Stimulated activated naive CD8-positive, alpha-beta T cell treated with anti-CD3 and anti-CD28 coated beads, Interleukin-15, amount 100 ng/mL, for 72 hours (primary cell): Measurements from ENCODE around the gene LTBP2.

ENCODE experiments used
- ATAC-seq: fragments of 150-1000 bp; cut with Tn5 transposase; 2 replicates; pipeline ENCODE4 v1.10.0; 2021; ENCODE audit warnings: mild to moderate bottlenecking, moderate library complexity
- DNase-seq, 2 donors: peaks; one replicate each; pipeline ENCODE4 v3.0.0; 2021 to 2022
- H3K27ac Mint-ChIP-seq, 2 donors: one replicate each; pipeline ENCODE4 v1.8.0; 2022; ENCODE audit warnings: mild to moderate bottlenecking in 2 of 2, mixed read lengths in 2 of 2, moderate library complexity in 2 of 2
- H3K27me3 Mint-ChIP-seq: one replicate; pipeline ENCODE4 v1.8.0; 2022; ENCODE audit warnings: mixed read lengths
- H3K4me1 Mint-ChIP-seq: one replicate; pipeline ENCODE4 v1.8.0; 2022; ENCODE audit warnings: mild to moderate bottlenecking, mixed read lengths
- H3K4me3 Mint-ChIP-seq, 2 donors: one replicate each; pipeline ENCODE4 v1.8.0; 2022; ENCODE audit warnings: mild to moderate bottlenecking in 2 of 2, mixed read lengths in 2 of 2, moderate library complexity in 1 of 2
- H3K9me3 Mint-ChIP-seq, 2 donors: one replicate each; pipeline ENCODE4 v1.8.0; 2022; ENCODE audit warnings: mixed read lengths in 2 of 2

The LTBP2 gene

GRCh38 chr14:74478996-74479635 lies 132.9 kb downstream of the LTBP2 start:
- DNase-seq: no peak
- H3K4me3 Mint-ChIP-seq: no peak overlapping the region
- no peak overlapping the region for H3K27ac Mint-ChIP-seq
- no peaks in the 10 kb centered on the region for H3K4me1 Mint-ChIP-seq
- no peak for ATAC-seq
- no peaks in the 10 kb centered on the region for H3K9me3 Mint-ChIP-seq
- H3K27me3 Mint-ChIP-seq: no peaks in the 10 kb centered on the region

GRCh38 chr14:74476607-74477006 lies 135.4 kb downstream of the LTBP2 start:
- no peaks in the 10 kb centered on the region for H3K4me1 Mint-ChIP-seq
- H3K27me3 Mint-ChIP-seq: no peaks in the 10 kb centered on the region
- no peak for DNase-seq
- no peaks in the 10 kb centered on the region for H3K9me3 Mint-ChIP-seq
- no peak for ATAC-seq
- no peak overlapping the region for H3K27ac Mint-ChIP-seq
- no peak overlapping the region for H3K4me3 Mint-ChIP-seq

GRCh38 chr14:74476107-74476506 lies 135.9 kb downstream of the LTBP2 start:
- Mint-ChIP-seq H3K27me3 (no peaks in the 10 kb centered on the region), H3K4me3 (no peak overlapping the region), H3K27ac (peak overlapping the region in 1 of 2 donors; percentile 5), H3K4me1 (no peaks in the 10 kb centered on the region), H3K9me3 (no peaks in the 10 kb centered on the region)
- DNase-seq (no peak), ATAC-seq (no peak)

GRCh38 chr14:74475678-74476077 lies 136.4 kb downstream of the LTBP2 start:
- no peaks in the 10 kb centered on the region for H3K4me1 Mint-ChIP-seq
- ATAC-seq (no peak), DNase-seq (no peak)
- H3K9me3 Mint-ChIP-seq: no peaks in the 10 kb centered on the region
- H3K27ac Mint-ChIP-seq: no peak overlapping the region
- no peak overlapping the region for H3K4me3 Mint-ChIP-seq
- no peaks in the 10 kb centered on the region for H3K27me3 Mint-ChIP-seq

- ATAC-seq (no peak), DNase-seq (no peak)
- H3K27me3 Mint-ChIP-seq: no peaks in the 10 kb centered on the region
- H3K9me3 Mint-ChIP-seq: no peaks in the 10 kb centered on the region
- H3K4me3 Mint-ChIP-seq: no peak overlapping the region
- H3K4me1 Mint-ChIP-seq: no peaks in the 10 kb centered on the region
- no peak overlapping the region for H3K27ac Mint-ChIP-seq
These were observed 137.7 kb downstream of the LTBP2 start for GRCh38 chr14:74474376-74474775.

GRCh38 chr14:74472601-74473000 lies 139.4 kb downstream of the LTBP2 start:
- DNase-seq (no peak), ATAC-seq (no peak)
- no peaks in the 10 kb centered on the region for H3K9me3 Mint-ChIP-seq
- H3K27ac Mint-ChIP-seq: no peak overlapping the region
- no peaks in the 10 kb centered on the region for H3K4me1 Mint-ChIP-seq
- H3K4me3 Mint-ChIP-seq: no peak overlapping the region
- no peaks in the 10 kb centered on the region for H3K27me3 Mint-ChIP-seq

- H3K4me3 Mint-ChIP-seq: no peak overlapping the region
- DNase-seq (no peak), ATAC-seq (no peak)
- no peak overlapping the region for H3K27ac Mint-ChIP-seq
- H3K27me3 Mint-ChIP-seq: no peaks in the 10 kb centered on the region
- no peaks in the 10 kb centered on the region for H3K9me3 Mint-ChIP-seq
- H3K4me1 Mint-ChIP-seq: no peaks in the 10 kb centered on the region
These were observed 142.2 kb downstream of the LTBP2 start for GRCh38 chr14:74469548-74470518.

GRCh38 chr14:74468513-74468912 lies 143.5 kb downstream of the LTBP2 start:
- Mint-ChIP-seq H3K27me3 (no peaks in the 10 kb centered on the region), H3K4me1 (no peaks in the 10 kb centered on the region), H3K4me3 (no peak overlapping the region), H3K9me3 (no peaks in the 10 kb centered on the region), H3K27ac (peak overlapping the region in 1 of 2 donors; percentile 8)
- ATAC-seq (no peak), DNase-seq (no peak)

GRCh38 chr14:74465335-74465734 lies 146.7 kb downstream of the LTBP2 start:
- Mint-ChIP-seq H3K4me1 (no peaks in the 10 kb centered on the region), H3K27ac (no peak overlapping the region), H3K27me3 (no peaks in the 10 kb centered on the region), H3K9me3 (no peaks in the 10 kb centered on the region), H3K4me3 (no peak overlapping the region)
- DNase-seq: no peak
- no peak for ATAC-seq

- H3K9me3 Mint-ChIP-seq: no peaks in the 10 kb centered on the region
- H3K27me3 Mint-ChIP-seq: no peaks in the 10 kb centered on the region
- DNase-seq: no peak
- no peaks in the 10 kb centered on the region for H3K4me1 Mint-ChIP-seq
- H3K27ac Mint-ChIP-seq: no peak overlapping the region
- H3K4me3 Mint-ChIP-seq: no peak overlapping the region
- ATAC-seq: no peak
These were observed 147.3 kb downstream of the LTBP2 start for GRCh38 chr14:74464785-74465184.

GRCh38 chr14:74463697-74464096 lies 148.3 kb downstream of the LTBP2 start:
- Mint-ChIP-seq H3K9me3 (no peaks in the 10 kb centered on the region), H3K27ac (no peak overlapping the region), H3K4me3 (no peak overlapping the region), H3K27me3 (no peaks in the 10 kb centered on the region), H3K4me1 (no peaks in the 10 kb centered on the region)
- ATAC-seq: no peak
- no peak for DNase-seq

GRCh38 chr14:74462993-74463392 lies 149.0 kb downstream of the LTBP2 start:
- DNase-seq (no peak), ATAC-seq (no peak)
- H3K27me3 Mint-ChIP-seq: no peaks in the 10 kb centered on the region
- no peak overlapping the region for H3K4me3 Mint-ChIP-seq
- no peak overlapping the region for H3K27ac Mint-ChIP-seq
- H3K4me1 Mint-ChIP-seq: no peaks in the 10 kb centered on the region
- H3K9me3 Mint-ChIP-seq: no peaks in the 10 kb centered on the region

GRCh38 chr14:74459976-74460375 lies 152.1 kb downstream of the LTBP2 start:
- no peak overlapping the region for H3K27ac Mint-ChIP-seq
- H3K9me3 Mint-ChIP-seq: no peaks in the 10 kb centered on the region
- H3K27me3 Mint-ChIP-seq: peaks cover 8% of the 10 kb centered on the region
- no peak overlapping the region for H3K4me3 Mint-ChIP-seq
- no peak for ATAC-seq
- no peak for DNase-seq
- H3K4me1 Mint-ChIP-seq: no peaks in the 10 kb centered on the region

- no peak overlapping the region for H3K4me3 Mint-ChIP-seq
- peak; percentile 15 to 35 for DNase-seq
- no peaks in the 10 kb centered on the region for H3K9me3 Mint-ChIP-seq
- H3K27me3 Mint-ChIP-seq: peaks cover 8% of the 10 kb centered on the region
- no peak overlapping the region for H3K27ac Mint-ChIP-seq
- peak; percentile 89 for ATAC-seq
- no peaks in the 10 kb centered on the region for H3K4me1 Mint-ChIP-seq
These were observed 152.6 kb downstream of the LTBP2 start for GRCh38 chr14:74459289-74459946.

- H3K9me3 Mint-ChIP-seq: peaks cover 0 to 6% of the 10 kb centered on the region in 2 donors
- H3K27me3 Mint-ChIP-seq: peaks cover 8% of the 10 kb centered on the region
- peak overlapping the region in 1 of 2 donors; percentile 76 for H3K27ac Mint-ChIP-seq
These were observed 154.5 kb downstream of the LTBP2 start for GRCh38 chr14:74457565-74457895.

More at GRCh38 chr14:74457565-74457895, 154.5 kb downstream of the LTBP2 start:
- no peaks in the 10 kb centered on the region for H3K4me1 Mint-ChIP-seq
- no peak overlapping the region for H3K4me3 Mint-ChIP-seq
- ATAC-seq (no peak), DNase-seq (no peak)
